ENCODE measurements around the gene ATR. TPM values are rescaled to one million over a fixed set of nuclear protein-coding genes. Genes with fewer than 3 reads are reported as not detected.

ATR gene
- polyA plus RNA-seq, 2 of the 4 experiments (the other 2 are of a cell fraction) = 13.9 to 36.2 TPM

GRCh38 chr3:142614059-142614626 lies 35.6 kb upstream of the ATR start:
- WGBS (ENCODE audit: missing lambda C conversion rate) = 69% methylated on average over 2 of the region's 2 CpGs
- no peak for DNase-seq (ENCODE audit: low read depth in 1 of 2, low spot score in 1 of 2)
- peak overlapping the region; percentile 62 for H3K4me2 ChIP-seq
- H3K27ac ChIP-seq = peak overlapping the region; percentile 37 to 65; a peak in 4 of 6 replicates
- no peak for FAIRE-seq
- ChIA-PET POLR2A (interaction anchor here (1.1 kb wide), 1 partner anchor 18 kb away, joined by 5 read pairs; the partner anchor contains the start of gene PLS1), CTCF (interaction anchor here (0.7 to 1.4 kb wide), 3 partner anchors 9 to 27 kb away, joined by 3 to 6 read pairs (median 4); no protein-coding TSS in a partner anchor)
- no peak for ATAC-seq
- no peaks in the 10 kb centered on the region for H3K9me3 ChIP-seq
- H3K4me3 ChIP-seq = no peak overlapping the region
- TF ChIP-seq HES2 (IDR thresholded peaks at IDR 0.05) = no peak
- H3K4me1 ChIP-seq = peaks cover 52% of the 10 kb centered on the region

DNA sequence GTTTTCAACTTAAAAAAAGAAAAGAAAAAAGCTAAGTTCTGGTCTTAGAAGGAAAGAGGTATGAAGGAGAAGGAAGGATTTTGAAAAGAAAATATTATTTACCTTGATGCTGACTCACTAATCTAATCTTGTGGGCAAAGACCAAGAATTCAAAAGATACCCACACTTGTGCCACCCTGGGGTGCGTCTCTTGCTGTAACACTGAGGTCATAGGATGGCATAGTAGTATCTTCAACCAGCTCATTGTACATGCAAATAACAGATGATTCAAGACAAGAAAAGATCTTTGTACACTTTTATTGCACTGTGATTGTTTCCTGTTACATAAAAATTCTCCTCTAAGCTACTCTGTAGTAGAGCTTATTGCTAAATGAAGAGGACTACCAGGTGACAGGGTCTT lies 35.0 kb upstream of the ATR start:
- Histone ChIP-seq H3K9me3 (no peaks in the 10 kb centered on the region), H3K4me3 (no peak overlapping the region), H3K4me1 (peaks cover 46% of the 10 kb centered on the region), H3K27ac (peak overlapping the region; percentile 37 to 80; a peak in 5 of 6 replicates), H3K4me2 (peak overlapping the region; percentile 62)
- ATAC-seq (peak; percentile 77 to 78; a peak in 5 of 6 replicates), DNase-seq (ENCODE audit: low read depth in 1 of 2, low spot score in 1 of 2) (peak; percentile 33 to 63), FAIRE-seq (no peak)
- no peak for TF ChIP-seq POLR2AphosphoS2 (conservative IDR thresholded peaks at IDR 0.05; ENCODE audit: low read length)
- TF ChIP-seq SMC3 (IDR thresholded peaks at IDR 0.05) = no peak
- TF ChIP-seq FOSB (CRISPR knock-in tag; IDR thresholded peaks at IDR 0.05) = no peak
- TF ChIP-seq TFCP2L1 (CRISPR knock-in tag; IDR thresholded peaks at IDR 0.05) = no peak
- TF ChIP-seq NR3C1 (IDR thresholded peaks at IDR 0.05) = no peak
- TF ChIP-seq RARB (CRISPR knock-in tag; IDR thresholded peaks at IDR 0.05) = no peak
- no peak for TF ChIP-seq FOSL2 (IDR thresholded peaks at IDR 0.05)
- no peak for TF ChIP-seq FOSL2 (CRISPR knock-in tag; IDR thresholded peaks at IDR 0.05)
- TF ChIP-seq MAZ (IDR thresholded peaks at IDR 0.05; ENCODE audit: borderline replicate concordance, low read depth, low read length) = no peak
- no peak for TF ChIP-seq ZNF302 (CRISPR knock-in tag; IDR thresholded peaks at IDR 0.05)
- TF ChIP-seq, protein P1, sequence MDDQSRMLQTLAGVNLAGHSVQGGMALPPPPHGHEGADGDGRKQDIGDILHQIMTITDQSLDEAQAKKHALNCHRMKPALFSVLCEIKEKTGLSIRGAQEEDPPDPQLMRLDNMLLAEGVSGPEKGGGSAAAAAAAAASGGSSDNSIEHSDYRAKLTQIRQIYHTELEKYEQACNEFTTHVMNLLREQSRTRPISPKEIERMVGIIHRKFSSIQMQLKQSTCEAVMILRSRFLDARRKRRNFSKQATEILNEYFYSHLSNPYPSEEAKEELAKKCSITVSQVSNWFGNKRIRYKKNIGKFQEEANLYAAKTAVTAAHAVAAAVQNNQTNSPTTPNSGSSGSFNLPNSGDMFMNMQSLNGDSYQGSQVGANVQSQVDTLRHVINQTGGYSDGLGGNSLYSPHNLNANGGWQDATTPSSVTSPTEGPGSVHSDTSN (IDR thresholded peaks at IDR 0.05) = no peak
- TF ChIP-seq ZSCAN20 (CRISPR knock-in tag; IDR thresholded peaks at IDR 0.05) = no peak
- TF ChIP-seq SREBF2 (IDR thresholded peaks at IDR 0.05) = no peak
- no peak for TF ChIP-seq E2F6 (IDR thresholded peaks at IDR 0.05; ENCODE audit: borderline replicate concordance, low read depth)
- TF ChIP-seq MAFK (IDR thresholded peaks at IDR 0.05; ENCODE audit: partially characterized antibody) = no peak
- TF ChIP-seq HDAC2 (IDR thresholded peaks at IDR 0.05) = no peak
- no peak for TF ChIP-seq JUN (IDR thresholded peaks at IDR 0.05)
- no peak for TF ChIP-seq RAD21 (conservative IDR thresholded peaks at IDR 0.05 in 1 of 2, IDR thresholded peaks at IDR 0.05 in 1 of 2)
- 3% methylated on average over 1 of the region's 1 CpG for WGBS (ENCODE audit: missing lambda C conversion rate)
- ChIA-PET POLR2A (interaction anchor here (1.0 to 1.1 kb wide), 2 partner anchors 17 to 387 kb away, joined by 3 to 5 read pairs; partner anchors contain the start of gene PLS1), CTCF (interaction anchor here (0.7 to 1.4 kb wide), 3 partner anchors 8 to 26 kb away, joined by 3 to 6 read pairs (median 4); no protein-coding TSS in a partner anchor)

- DNase-seq (ENCODE audit: low read depth in 1 of 2, low spot score in 1 of 2) = no peak
- Histone ChIP-seq H3K9me3 (no peaks in the 10 kb centered on the region), H3K27ac (no peak overlapping the region), H3K4me1 (peaks cover 37% of the 10 kb centered on the region), H3K4me2 (no peak overlapping the region), H3K4me3 (no peak overlapping the region)
- WGBS (ENCODE audit: missing lambda C conversion rate) = 95% methylated on average over 1 of the region's 1 CpG
- TF ChIP-seq HOXA7 (CRISPR knock-in tag; IDR thresholded peaks at IDR 0.05) = no peak
- TF ChIP-seq CHD2 (IDR thresholded peaks at IDR 0.05; ENCODE audit: low read length, partially characterized antibody) = no peak
- TF ChIP-seq, protein P1 (IDR thresholded peaks at IDR 0.05) = no peak
- TF ChIP-seq RAD21 (conservative IDR thresholded peaks at IDR 0.05 in 1 of 2, IDR thresholded peaks at IDR 0.05 in 1 of 2) = no peak
- TF ChIP-seq CEBPB (IDR thresholded peaks at IDR 0.05) = no peak
- TF ChIP-seq, protein P2, sequence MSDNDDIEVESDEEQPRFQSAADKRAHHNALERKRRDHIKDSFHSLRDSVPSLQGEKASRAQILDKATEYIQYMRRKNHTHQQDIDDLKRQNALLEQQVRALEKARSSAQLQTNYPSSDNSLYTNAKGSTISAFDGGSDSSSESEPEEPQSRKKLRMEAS (IDR thresholded peaks at IDR 0.05) = no peak
- TF ChIP-seq CBX8 (IDR thresholded peaks at IDR 0.05) = no peak
- no peak for TF ChIP-seq NPAS2 (CRISPR knock-in tag; IDR thresholded peaks at IDR 0.05; ENCODE audit: borderline replicate concordance)
- TF ChIP-seq HOXB13 (CRISPR knock-in tag; IDR thresholded peaks at IDR 0.05; ENCODE audit: low read depth) = no peak
- ChIA-PET POLR2A (no interaction called here), CTCF (interaction anchor here (0.6 to 1.4 kb wide), 3 partner anchors 14 to 40 kb away, joined by 3 to 4 read pairs (median 4); no protein-coding TSS in a partner anchor)
- no peak for ATAC-seq
- no peak for FAIRE-seq
These were observed 32.7 kb upstream of the ATR start for GRCh38 chr3:142611206-142611605.
